Right forelimb (tissue), 1 donor: ENCODE results near the gene MEGF11.
A peak's percentile ranks its signal among the peaks of the same experiment; 100 is the strongest.
"Not testable (repeated sequence)": the region's sequence is repeated elsewhere in the genome, so short reads cannot be mapped to it uniquely, and the experiment has no call there.

Experiments used
- DNase-seq: peaks from one replicate; pipeline ENCODE4 v3.0.0-alpha.2; 2018

The MEGF11 gene

DNA sequence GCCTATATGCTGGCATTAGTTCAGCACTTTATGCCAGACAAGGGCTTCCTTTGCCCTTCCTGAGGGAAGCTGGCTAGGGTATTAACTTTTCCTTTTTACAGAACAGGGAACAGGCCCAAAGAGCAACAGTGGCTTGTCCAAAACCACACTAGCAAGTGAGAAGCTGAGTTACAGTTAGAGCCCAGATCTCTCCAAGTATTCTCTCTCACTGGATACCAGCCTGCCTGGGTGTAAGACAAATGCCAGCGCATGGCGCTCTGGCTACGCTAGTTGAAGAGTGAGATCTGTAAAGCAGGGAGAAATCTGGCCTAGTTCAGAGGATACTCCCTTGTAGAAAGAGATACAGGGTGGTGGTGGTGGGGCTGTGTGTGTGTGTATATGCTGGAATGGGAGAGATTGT lies 345.9 kb downstream of the MEGF11 start:
- no peak for DNase-seq

- DNase-seq = no peak
Measured at GRCh38 chr15:65906396-65906795, 347.2 kb downstream of the MEGF11 start.

DNA sequence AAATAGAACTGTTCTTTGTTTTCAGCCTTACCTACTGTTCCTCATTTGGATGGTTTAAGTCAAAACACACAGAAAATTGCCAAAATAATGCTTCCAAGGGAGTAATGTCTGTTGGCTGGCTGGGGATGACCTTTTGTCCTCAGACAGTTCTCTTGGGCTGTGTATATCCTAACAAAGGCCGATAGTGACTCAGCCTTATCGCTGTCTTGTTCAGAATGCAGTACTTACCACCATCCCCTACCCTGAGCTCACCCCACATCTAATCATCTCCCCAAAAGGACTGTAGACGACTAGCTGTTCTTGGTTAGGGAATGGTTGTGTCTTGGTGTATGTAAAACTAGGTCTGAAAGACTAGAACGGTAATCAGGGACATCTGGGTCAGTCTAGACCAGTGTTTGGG lies 349.2 kb downstream of the MEGF11 start:
- DNase-seq = no peak

GRCh38 chr15:65903296-65904073 lies 350.1 kb downstream of the MEGF11 start:
- DNase-seq = no peak

- DNase-seq = no peak
Measured at GRCh38 chr15:65902373-65902772, 351.2 kb downstream of the MEGF11 start.

- DNase-seq = no peak
Measured at GRCh38 chr15:65901836-65902235, 351.7 kb downstream of the MEGF11 start.

- no peak for DNase-seq
Measured at GRCh38 chr15:65901336-65901735, 352.2 kb downstream of the MEGF11 start.

DNA sequence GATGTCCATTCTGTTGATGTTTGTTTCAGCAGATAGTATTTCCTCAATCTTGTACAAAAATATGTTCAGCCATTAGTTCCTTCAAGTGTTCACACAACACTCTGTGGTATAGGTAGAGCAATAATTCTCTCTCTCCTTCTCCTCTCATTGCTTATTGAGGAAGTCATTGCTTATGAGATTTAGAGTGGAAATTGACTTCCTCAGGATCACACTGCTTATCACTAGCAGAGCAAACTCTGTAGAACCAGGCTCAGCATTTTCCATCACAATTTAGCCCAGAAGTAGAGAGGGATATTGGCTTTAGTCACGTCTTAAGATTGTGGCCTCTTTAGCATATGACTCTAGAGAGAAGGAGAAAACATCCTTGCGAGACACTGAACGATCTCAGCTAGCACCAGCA lies 353.1 kb downstream of the MEGF11 start:
- no peak for DNase-seq

DNA sequence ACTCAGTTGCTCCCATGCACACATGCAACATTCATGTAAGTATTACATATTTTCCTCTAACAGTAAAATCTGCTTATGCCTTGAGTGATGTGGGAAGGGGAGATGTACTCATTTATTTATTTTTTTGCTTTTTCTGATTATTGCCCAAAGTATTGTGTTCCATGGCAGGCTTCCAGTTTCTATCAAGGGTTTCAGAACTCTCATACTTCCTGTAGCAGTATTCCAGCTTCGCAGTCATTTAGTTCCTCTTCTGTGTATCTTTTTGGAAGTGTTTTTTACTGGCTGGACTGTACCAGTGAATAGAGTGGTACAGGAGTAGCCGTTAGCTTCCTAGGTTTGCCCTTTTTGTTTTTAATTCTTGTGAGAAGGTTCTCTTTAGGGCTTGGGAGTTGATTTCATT lies 357.3 kb downstream of the MEGF11 start:
- DNase-seq = no peak

DNA sequence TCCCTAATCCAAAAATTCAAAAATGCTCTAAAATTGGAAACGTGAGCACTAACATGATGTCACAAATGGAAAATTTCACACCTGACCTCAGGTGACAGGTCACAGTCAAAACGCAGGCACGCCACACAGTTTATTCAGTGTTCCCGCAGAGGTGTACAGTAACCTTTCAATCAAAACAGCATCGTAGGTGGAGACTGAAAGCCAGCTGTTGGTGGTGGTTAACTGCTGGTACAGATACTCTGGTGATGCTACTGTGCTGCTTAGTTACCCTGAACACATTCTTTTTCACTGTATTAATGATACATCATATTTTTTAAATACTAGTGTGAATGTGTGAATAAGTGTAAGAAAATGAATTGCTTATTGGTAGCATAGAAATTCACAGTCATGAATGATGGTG lies 360.5 kb downstream of the MEGF11 start:
- no peak for DNase-seq

GRCh38 chr15:65888981-65889380 lies 364.6 kb downstream of the MEGF11 start:
- no peak for DNase-seq

DNA sequence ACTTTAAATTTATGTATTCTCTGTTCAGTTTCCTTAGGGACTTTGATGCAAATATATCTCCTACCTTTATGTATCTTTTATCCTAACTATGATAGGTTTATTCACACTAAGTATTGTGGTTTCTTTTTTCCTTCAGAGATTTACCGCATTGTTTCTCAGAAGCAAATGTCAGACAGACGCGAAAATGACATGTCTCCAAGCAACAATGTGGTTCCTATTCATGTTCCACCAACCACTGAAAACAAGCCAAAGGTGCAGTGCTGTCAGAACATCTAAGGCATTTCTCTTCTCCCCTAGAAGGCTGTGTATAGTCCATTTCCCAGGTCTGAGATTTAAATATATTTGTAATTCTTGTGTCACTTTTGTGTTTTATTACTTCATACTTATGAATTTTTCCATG lies 366.0 kb downstream of the MEGF11 start:
- no peak for DNase-seq

DNA sequence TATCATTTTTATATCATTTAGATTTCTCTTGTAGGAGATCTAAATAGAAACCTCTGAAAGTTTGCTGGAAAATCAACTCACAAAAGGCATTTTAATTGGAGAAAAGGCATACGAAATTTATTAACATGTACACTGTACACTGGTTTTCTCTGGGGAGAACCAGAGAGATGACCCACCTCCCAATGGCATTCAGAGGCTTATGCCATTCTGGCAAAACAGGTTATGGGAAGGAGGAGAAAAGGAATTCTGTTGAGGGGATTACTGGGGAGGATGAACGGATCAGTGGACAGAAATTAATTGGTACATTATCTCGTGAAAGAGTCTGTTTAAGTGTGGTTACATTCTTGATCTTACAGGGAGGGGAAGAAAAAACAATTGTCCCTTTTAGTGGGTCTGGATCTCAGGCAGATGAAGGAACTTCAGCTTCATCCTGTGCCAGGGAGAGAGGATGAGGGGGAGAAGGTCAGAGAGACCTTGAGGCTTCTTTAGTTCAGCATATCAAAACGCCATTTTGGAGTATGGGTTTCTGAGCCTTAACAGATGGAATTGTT lies 367.8 kb downstream of the MEGF11 start:
- no peak for DNase-seq

GRCh38 chr15:65884511-65884910 lies 369.0 kb downstream of the MEGF11 start:
- DNase-seq = no peak

GRCh38 chr15:65883571-65883970 lies 370.0 kb downstream of the MEGF11 start:
- DNase-seq = no peak

GRCh38 chr15:65881766-65882434 lies 371.6 kb downstream of the MEGF11 start:
- no peak for DNase-seq

DNA sequence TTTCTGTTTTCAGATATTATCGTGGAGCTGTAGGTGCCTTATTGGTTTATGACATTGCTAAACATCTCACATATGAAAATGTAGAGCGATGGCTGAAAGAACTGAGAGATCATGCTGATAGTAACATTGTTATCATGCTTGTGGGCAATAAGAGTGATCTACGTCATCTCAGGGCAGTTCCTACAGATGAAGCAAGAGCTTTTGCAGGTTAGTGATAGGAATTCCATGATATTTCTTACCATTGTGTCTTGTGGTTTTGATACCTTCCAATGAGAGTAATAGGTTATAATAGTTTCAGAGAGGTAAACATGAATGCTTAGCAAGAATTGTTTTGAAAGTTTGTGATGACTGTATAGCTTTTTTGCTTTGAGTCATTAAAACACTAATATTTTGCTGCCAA lies 375.8 kb downstream of the MEGF11 start:
- DNase-seq = no peak

DNA sequence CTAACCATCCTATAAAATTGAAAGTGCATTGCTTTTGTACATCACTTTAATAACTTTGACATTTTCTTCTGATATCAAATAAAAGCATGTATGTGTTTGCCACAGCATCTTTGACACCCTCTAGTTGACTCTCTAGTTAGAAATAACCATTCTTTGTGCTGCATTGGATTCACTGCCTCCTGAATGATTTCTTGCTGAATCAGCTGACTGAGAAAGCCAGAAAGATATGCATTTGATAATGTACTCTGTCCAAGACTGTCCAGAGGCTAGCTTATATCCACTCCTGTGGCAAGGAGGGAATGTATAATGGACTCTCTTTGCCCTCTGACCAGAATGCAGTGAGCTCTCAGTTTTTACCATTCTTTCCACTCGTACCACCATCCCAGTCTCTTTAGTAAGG lies 378.1 kb downstream of the MEGF11 start:
- no peak for DNase-seq

DNA sequence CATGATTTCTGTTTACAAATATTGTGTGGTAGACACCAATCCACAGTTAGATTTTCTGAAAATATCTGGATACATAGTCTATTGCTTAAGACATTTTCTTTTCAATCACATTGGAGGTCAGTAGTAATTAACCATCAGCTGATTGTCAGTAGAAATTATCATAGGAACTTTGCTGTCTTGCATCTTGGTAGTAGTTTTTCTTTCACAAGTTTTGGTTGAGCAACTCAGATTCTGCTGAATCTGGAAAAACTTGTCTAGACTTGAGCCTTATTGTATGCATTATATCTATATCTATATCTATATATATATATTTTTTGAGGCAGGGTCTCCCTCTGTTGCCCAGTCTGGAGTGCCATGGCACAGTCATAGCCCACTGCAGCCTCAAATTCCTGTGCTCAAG lies 380.3 kb downstream of the MEGF11 start:
- no peak for DNase-seq

GRCh38 chr15:65872596-65872995 lies 381.0 kb downstream of the MEGF11 start:
- DNase-seq = not testable (repeated sequence)

- DNase-seq = not testable (repeated sequence)
Measured at GRCh38 chr15:65871886-65872285, 381.7 kb downstream of the MEGF11 start.

- DNase-seq = no peak
Measured at GRCh38 chr15:65870889-65871533, 382.5 kb downstream of the MEGF11 start.

DNA sequence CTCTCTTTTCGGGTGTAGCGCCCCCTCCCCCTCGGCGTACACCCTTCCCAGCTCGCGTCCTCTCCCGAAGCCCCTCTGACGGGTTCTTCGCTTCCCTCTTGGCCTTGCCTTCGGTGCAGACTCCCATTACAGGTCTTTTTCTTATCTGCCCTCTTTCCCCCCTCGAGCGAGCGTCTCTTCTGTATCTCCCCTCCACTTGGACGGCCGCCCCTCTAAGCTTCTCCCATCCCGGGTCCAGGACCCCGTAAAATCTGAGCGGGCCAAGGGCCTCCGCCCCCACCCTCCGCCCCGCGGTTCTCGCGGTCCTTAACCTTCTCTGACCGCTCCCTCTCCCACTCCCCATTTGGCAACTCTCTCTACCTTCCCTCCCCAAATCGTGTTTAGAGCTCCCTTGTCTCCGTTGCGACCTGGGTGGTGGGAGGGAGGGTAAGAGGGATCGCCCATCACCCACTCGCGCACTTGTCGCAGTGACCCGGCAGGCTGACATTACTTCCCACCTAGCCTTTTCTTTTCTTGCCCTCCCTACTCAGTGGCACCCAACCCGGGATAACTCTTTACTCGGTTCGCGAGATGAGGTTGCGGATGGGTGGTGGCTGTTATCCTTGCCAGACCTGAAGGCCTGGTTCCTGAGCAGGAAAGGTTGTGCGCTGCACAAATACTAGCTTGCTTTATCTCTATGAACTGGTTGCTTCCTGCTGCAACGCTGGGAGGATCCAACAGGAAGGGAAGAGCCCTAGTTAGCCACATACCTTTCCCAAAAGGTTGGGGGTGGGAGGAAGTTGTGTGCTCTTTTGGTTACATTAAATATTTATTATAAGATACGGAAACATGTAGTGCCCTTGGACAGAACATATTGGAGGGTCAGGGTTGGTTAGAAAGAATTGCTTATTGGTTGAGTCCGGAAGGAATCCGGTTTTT lies 383.3 kb downstream of the MEGF11 start:
- DNase-seq = peak; percentile 59
